ENCODE data around the gene HCN3. TPM values are rescaled to one million over a fixed set of nuclear protein-coding genes. Genes with fewer than 3 reads are reported as not detected.
"Not testable (repeated sequence)": the region's sequence is repeated elsewhere in the genome, so short reads cannot be mapped to it uniquely, and the experiment has no call there.

Gene HCN3
- polyA plus RNA-seq, 1 donor: 18.3 TPM

- H3K9me3 ChIP-seq (ENCODE audit: control insufficient read depth, low read depth, low read length): peaks cover 4% of the 10 kb centered on the region
- no peaks in the 10 kb centered on the region for H3K27me3 ChIP-seq (ENCODE audit: control insufficient read depth, insufficient read depth, low read length)
- no peak overlapping the region for H3K27ac ChIP-seq (ENCODE audit: low read length)
- H3K4me3 ChIP-seq (ENCODE audit: low read length): no peak overlapping the region
- no peak for DNase-seq
- H3K36me3 ChIP-seq (ENCODE audit: control insufficient read depth, insufficient read depth, low read length): peaks cover 19% of the 10 kb centered on the region
- WGBS (ENCODE audit: insufficient coverage, low lambda C conversion rate): no CpG with 5 or more reads among the region's 3 CpGs
- peaks cover 7% of the 10 kb centered on the region for H3K4me1 ChIP-seq (ENCODE audit: control insufficient read depth, insufficient read depth, low read length)
Measured at GRCh38 chr1:155242805-155243358, 34.4 kb upstream of the HCN3 start.

- Histone ChIP-seq H3K27me3 (ENCODE audit: control insufficient read depth, insufficient read depth, low read length) (no peaks in the 10 kb centered on the region), H3K9me3 (ENCODE audit: control insufficient read depth, low read depth, low read length) (peaks cover 4% of the 10 kb centered on the region), H3K4me1 (ENCODE audit: control insufficient read depth, insufficient read depth, low read length) (peaks cover 7% of the 10 kb centered on the region), H3K27ac (ENCODE audit: low read length) (peak overlapping the region; percentile 90), H3K36me3 (ENCODE audit: control insufficient read depth, insufficient read depth, low read length) (peaks cover 18% of the 10 kb centered on the region), H3K4me3 (ENCODE audit: low read length) (peak overlapping the region; percentile 75)
- peak; percentile 96 to 98 for DNase-seq
- WGBS (ENCODE audit: insufficient coverage, low lambda C conversion rate): no CpG with 5 or more reads among the region's 53 CpGs
Measured at GRCh38 chr1:155244368-155245162, 32.7 kb upstream of the HCN3 start.

DNA sequence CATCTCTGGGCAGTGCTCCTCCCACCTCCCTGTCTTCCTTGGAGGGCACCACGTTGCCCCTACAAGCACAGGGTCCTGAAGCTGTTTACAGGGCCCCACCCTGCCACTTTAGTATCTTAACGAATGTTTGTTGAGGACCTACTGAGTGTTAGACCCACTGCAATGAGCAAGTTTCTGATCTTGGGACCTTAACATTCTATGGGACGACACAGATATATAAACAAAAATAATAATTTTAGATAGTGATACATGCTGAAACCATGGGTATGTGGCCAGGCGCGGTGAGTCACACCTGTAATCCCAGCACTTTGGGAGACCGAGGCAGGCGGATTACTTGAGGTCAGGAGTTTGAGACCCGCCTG lies 32.1 kb upstream of the HCN3 start:
- no peaks in the 10 kb centered on the region for H3K27me3 ChIP-seq (ENCODE audit: control insufficient read depth, insufficient read depth, low read length)
- peaks cover 7% of the 10 kb centered on the region for H3K4me1 ChIP-seq (ENCODE audit: control insufficient read depth, insufficient read depth, low read length)
- DNase-seq: no peak
- H3K36me3 ChIP-seq (ENCODE audit: control insufficient read depth, insufficient read depth, low read length): peaks cover 14% of the 10 kb centered on the region
- H3K27ac ChIP-seq (ENCODE audit: low read length): peak overlapping the region; percentile 90
- no CpG with 5 or more reads among the region's 8 CpGs for WGBS (ENCODE audit: insufficient coverage, low lambda C conversion rate)
- H3K9me3 ChIP-seq (ENCODE audit: control insufficient read depth, low read depth, low read length): peaks cover 4% of the 10 kb centered on the region
- H3K4me3 ChIP-seq (ENCODE audit: low read length): peak overlapping the region; percentile 75

- WGBS (ENCODE audit: insufficient coverage, low lambda C conversion rate): 100% methylated on average over 2 of the region's 3 CpGs
Measured at GRCh38 chr1:155246796-155247195, 30.5 kb upstream of the HCN3 start.

DNA sequence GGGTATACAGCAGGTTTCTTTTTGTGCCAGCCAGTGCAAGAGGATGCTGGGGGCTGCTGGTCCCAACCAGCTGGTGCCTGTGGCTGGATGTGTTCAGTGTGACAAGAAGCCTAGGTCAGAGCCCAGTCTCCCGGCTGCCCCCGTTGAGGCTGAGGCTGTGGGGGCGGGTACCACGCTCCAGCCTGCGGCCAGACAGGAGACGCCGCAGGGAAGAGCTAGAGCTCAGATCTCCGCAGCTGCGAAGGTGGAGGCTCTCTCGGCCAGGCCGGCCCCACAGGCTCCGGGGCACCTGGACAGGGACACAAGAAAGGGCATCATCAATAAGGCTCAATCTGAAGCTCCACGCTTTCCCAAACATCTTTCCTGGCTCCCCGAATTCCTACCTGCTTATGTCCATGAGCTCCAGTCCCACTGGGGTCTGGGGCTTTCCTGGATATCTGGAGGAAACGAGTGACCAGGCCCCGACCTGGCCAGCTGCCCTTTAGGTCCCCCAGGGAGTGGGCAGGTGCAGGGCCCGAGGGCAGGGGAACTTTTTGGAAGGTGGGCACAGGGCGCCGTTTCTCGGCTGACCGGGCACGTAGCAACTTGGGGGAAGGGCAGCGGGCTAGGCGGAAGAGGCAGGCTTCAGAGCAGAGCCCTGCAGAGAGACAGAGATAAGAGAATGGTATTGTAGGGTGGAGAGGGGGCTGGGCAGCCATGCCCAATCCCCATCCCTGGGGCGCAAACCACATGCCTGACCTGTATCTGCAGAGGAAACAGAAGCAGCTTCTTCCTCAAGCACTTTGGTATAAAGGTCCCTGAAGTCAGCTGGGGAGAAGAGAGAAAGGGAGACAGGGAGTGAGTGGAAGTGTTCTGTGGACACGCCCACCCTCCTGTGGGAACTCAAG lies 29.4 kb upstream of the HCN3 start:
- no CpG with 5 or more reads among the region's 26 CpGs for WGBS (ENCODE audit: insufficient coverage, low lambda C conversion rate)
- no peak for DNase-seq
- peaks cover 14% of the 10 kb centered on the region for H3K36me3 ChIP-seq (ENCODE audit: control insufficient read depth, insufficient read depth, low read length)
- no peaks in the 10 kb centered on the region for H3K27me3 ChIP-seq (ENCODE audit: control insufficient read depth, insufficient read depth, low read length)
- peaks cover 13% of the 10 kb centered on the region for H3K4me1 ChIP-seq (ENCODE audit: control insufficient read depth, insufficient read depth, low read length)
- H3K4me3 ChIP-seq (ENCODE audit: low read length): no peak overlapping the region
- H3K9me3 ChIP-seq (ENCODE audit: control insufficient read depth, low read depth, low read length): peaks cover 4% of the 10 kb centered on the region
- no peak overlapping the region for H3K27ac ChIP-seq (ENCODE audit: low read length)

More at GRCh38 chr1:155246796-155247195, 30.5 kb upstream of the HCN3 start:
- Histone ChIP-seq H3K36me3 (ENCODE audit: control insufficient read depth, insufficient read depth, low read length) (peaks cover 14% of the 10 kb centered on the region), H3K4me1 (ENCODE audit: control insufficient read depth, insufficient read depth, low read length) (peaks cover 13% of the 10 kb centered on the region)
- DNase-seq; H3K9me3 ChIP-seq (ENCODE audit: control insufficient read depth, low read depth, low read length); H3K27ac ChIP-seq (ENCODE audit: low read length); H3K27me3 ChIP-seq (ENCODE audit: control insufficient read depth, insufficient read depth, low read length); H3K4me3 ChIP-seq (ENCODE audit: low read length): not testable (repeated sequence)

DNA sequence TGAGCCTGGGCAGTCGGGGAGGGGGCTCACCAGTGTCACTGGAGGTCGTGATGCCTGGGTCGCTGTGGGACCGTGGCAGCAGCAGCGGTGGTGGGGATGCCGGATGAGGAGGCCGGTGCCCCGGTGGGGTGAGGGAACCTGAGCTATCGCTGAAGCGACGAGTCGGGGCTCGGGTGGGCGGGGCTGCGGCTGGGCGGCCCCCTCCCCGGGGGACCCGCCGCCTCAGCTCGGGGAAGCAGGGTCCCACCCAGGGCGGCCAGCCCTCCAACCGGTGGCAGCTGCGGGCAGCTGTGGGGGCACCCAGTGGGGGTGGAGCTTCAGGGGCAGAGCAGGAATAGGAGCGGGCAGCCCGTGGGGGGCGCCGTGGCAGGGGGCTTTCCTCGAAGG lies 27.0 kb upstream of the HCN3 start:
- WGBS (ENCODE audit: insufficient coverage, low lambda C conversion rate): no CpG with 5 or more reads among the region's 28 CpGs
- Histone ChIP-seq H3K27ac (ENCODE audit: low read length) (no peak overlapping the region), H3K27me3 (ENCODE audit: control insufficient read depth, insufficient read depth, low read length) (no peaks in the 10 kb centered on the region), H3K36me3 (ENCODE audit: control insufficient read depth, insufficient read depth, low read length) (peaks cover 14% of the 10 kb centered on the region), H3K4me3 (ENCODE audit: low read length) (peak overlapping the region; percentile 55), H3K9me3 (ENCODE audit: control insufficient read depth, low read depth, low read length) (no peaks in the 10 kb centered on the region), H3K4me1 (ENCODE audit: control insufficient read depth, insufficient read depth, low read length) (peaks cover 15% of the 10 kb centered on the region)
- DNase-seq: no peak

DNA sequence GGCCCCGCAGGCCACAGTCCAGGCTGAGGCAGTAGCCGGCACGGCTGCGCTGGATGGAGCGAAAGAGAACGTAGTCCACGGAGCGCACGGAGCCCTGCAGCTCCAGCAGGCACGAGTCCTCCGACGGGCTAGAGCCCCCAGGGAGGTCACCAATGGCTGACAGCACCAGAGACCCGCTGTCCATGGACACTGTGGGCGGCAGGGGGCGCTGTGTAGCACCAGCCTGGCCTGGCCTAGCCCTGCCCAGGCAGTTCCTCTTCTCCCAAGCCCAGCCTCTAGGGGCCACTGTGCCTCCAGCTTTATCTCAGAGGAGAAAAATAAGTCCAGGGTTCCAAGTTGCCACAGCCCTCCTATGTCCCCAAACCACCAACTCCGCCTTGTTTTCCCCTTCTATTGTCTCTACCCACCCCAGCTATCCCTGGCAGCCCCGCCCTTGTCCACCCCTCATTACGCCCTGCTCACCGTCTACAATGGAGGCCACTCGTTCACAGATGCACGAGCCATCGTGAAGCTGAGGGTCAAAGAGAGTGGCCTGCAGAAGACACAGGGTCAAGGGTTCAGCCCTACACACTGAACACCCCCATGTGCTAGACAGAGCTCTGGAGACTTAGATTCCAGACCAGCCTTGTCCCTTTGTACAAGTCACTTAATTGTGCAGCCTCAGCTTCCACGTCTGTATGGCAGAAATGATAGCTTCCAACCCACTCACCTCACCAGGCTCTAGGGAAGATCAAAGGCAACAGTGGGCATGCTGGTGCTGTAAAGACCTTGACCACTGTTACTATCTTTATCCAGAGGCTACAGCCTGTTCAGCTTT lies 26.4 kb upstream of the HCN3 start:
- Histone ChIP-seq H3K4me1 (ENCODE audit: control insufficient read depth, insufficient read depth, low read length) (peaks cover 13% of the 10 kb centered on the region), H3K9me3 (ENCODE audit: control insufficient read depth, low read depth, low read length) (no peaks in the 10 kb centered on the region), H3K27ac (ENCODE audit: low read length) (no peak overlapping the region), H3K4me3 (ENCODE audit: low read length) (peak overlapping the region; percentile 55), H3K36me3 (ENCODE audit: control insufficient read depth, insufficient read depth, low read length) (peaks cover 14% of the 10 kb centered on the region), H3K27me3 (ENCODE audit: control insufficient read depth, insufficient read depth, low read length) (no peaks in the 10 kb centered on the region)
- peak; percentile 86 to 92 for DNase-seq
- no CpG with 5 or more reads among the region's 23 CpGs for WGBS (ENCODE audit: insufficient coverage, low lambda C conversion rate)

DNA sequence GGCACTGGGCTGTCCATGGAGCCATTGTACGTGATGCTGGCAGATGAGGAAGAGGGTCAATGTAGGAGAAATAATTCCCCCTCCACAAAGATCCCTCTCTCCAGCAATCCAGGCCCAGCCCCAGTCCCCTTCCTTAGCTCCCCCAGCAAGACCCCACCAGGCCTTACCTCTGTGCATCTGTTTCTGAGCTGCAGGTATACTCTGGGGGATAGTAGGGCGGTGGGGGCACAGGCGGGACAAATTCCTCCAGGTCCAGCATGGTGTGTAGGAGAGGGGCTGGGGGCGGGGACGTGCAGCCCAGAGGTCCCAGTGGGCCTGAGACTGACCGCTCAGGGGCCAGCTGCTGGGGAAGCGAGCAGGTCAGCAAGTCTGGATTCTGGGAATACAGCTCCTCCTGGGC lies 25.7 kb upstream of the HCN3 start:
- H3K4me3 ChIP-seq (ENCODE audit: low read length): no peak overlapping the region
- H3K27ac ChIP-seq (ENCODE audit: low read length): no peak overlapping the region
- DNase-seq: no peak
- WGBS (ENCODE audit: insufficient coverage, low lambda C conversion rate): no CpG with 5 or more reads among the region's 7 CpGs
- peaks cover 14% of the 10 kb centered on the region for H3K36me3 ChIP-seq (ENCODE audit: control insufficient read depth, insufficient read depth, low read length)
- H3K9me3 ChIP-seq (ENCODE audit: control insufficient read depth, low read depth, low read length): no peaks in the 10 kb centered on the region
- H3K4me1 ChIP-seq (ENCODE audit: control insufficient read depth, insufficient read depth, low read length): peaks cover 18% of the 10 kb centered on the region
- H3K27me3 ChIP-seq (ENCODE audit: control insufficient read depth, insufficient read depth, low read length): no peaks in the 10 kb centered on the region

DNA sequence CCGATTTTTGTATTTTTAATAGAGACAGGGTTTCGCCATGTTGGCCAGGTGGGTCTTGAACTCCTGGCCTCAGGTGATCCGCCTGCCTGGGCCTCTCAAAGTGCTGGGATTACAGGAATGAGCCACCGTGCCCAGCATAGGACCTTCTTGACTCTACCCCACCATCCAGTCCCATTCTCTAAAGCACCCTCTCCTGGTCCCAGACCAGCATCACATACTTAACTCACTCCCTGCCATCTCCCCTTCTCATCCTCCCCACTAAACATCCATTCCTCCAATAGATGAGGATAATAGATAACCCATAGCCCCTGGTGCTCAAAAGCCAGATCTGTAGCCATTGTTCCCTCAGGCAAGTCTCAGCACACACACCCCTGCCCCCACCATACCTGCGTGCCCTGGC lies 24.1 kb upstream of the HCN3 start:
- Histone ChIP-seq H3K36me3 (ENCODE audit: control insufficient read depth, insufficient read depth, low read length) (peaks cover 12% of the 10 kb centered on the region), H3K4me3 (ENCODE audit: low read length) (no peak overlapping the region), H3K9me3 (ENCODE audit: control insufficient read depth, low read depth, low read length) (no peaks in the 10 kb centered on the region), H3K27me3 (ENCODE audit: control insufficient read depth, insufficient read depth, low read length) (no peaks in the 10 kb centered on the region), H3K4me1 (ENCODE audit: control insufficient read depth, insufficient read depth, low read length) (peaks cover 18% of the 10 kb centered on the region), H3K27ac (ENCODE audit: low read length) (no peak overlapping the region)
- 17% methylated on average over 1 of the region's 5 CpGs for WGBS (ENCODE audit: insufficient coverage, low lambda C conversion rate)
- DNase-seq: no peak

DNA sequence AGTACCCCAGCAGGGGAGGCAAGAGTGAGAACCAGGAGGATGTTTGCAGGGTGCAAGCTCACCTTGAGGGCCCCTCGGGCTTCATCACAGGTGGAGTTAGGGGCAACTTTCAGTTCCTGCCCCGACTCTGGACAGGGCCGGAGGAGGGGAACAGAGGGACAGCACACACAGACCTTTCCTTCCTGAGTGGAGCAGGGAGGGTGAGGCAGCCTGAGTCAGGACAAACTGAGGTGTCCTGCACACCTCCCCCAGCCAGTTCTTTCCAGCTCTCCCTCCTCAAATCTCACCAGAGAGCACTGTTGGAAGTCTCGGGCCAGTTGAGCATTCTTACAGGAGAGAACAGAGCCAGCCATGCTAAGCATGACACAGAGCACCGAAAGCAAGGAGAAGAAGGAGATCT lies 23.5 kb upstream of the HCN3 start:
- no CpG with 5 or more reads among the region's 5 CpGs for WGBS (ENCODE audit: insufficient coverage, low lambda C conversion rate)
- Histone ChIP-seq H3K9me3 (ENCODE audit: control insufficient read depth, low read depth, low read length) (no peaks in the 10 kb centered on the region), H3K36me3 (ENCODE audit: control insufficient read depth, insufficient read depth, low read length) (peaks cover 14% of the 10 kb centered on the region), H3K27me3 (ENCODE audit: control insufficient read depth, insufficient read depth, low read length) (no peaks in the 10 kb centered on the region), H3K4me1 (ENCODE audit: control insufficient read depth, insufficient read depth, low read length) (peaks cover 18% of the 10 kb centered on the region), H3K27ac (ENCODE audit: low read length) (no peak overlapping the region), H3K4me3 (ENCODE audit: low read length) (no peak overlapping the region)
- DNase-seq: no peak

Measured in large intestine (tissue), 3 donors.